SHP77 treated with DMSO at 0.1 percent for 48 hours (cell line): ENCODE results near the gene MEGF6.

Experiments
- DNase-seq: peaks from one replicate; lab custom pipeline; 2025; lab: John Stamatoyannopoulos, UW

The MEGF6 gene

GRCh38 chr1:3469104-3469848 lies 142.0 kb downstream of the MEGF6 start:
- DNase-seq, result no peak

GRCh38 chr1:3468236-3469103 lies 142.8 kb downstream of the MEGF6 start:
- DNase-seq, result no peak

- no peak for DNase-seq
Observed at GRCh38 chr1:3467096-3468036, 143.9 kb downstream of the MEGF6 start.

GRCh38 chr1:3466366-3467075 lies 144.8 kb downstream of the MEGF6 start:
- no peak for DNase-seq

GRCh38 chr1:3465935-3466321 lies 145.4 kb downstream of the MEGF6 start:
- DNase-seq, result no peak

GRCh38 chr1:3465091-3465934 lies 146.0 kb downstream of the MEGF6 start:
- DNase-seq, result no peak

- no peak for DNase-seq
Observed at GRCh38 chr1:3464649-3465025, 146.7 kb downstream of the MEGF6 start.

- DNase-seq, result no peak
Observed at GRCh38 chr1:3463891-3464648, 147.2 kb downstream of the MEGF6 start.

GRCh38 chr1:3463408-3463863 lies 147.9 kb downstream of the MEGF6 start:
- DNase-seq, result no peak

GRCh38 chr1:3463013-3463385 lies 148.3 kb downstream of the MEGF6 start:
- no peak for DNase-seq

- DNase-seq, result no peak
Observed at GRCh38 chr1:3462356-3463012, 148.8 kb downstream of the MEGF6 start.

- DNase-seq, result no peak
Observed at GRCh38 chr1:3461934-3462275, 149.4 kb downstream of the MEGF6 start.

GRCh38 chr1:3461238-3461933 lies 149.9 kb downstream of the MEGF6 start:
- DNase-seq, result no peak

GRCh38 chr1:3460672-3461131 lies 150.6 kb downstream of the MEGF6 start:
- no peak for DNase-seq

GRCh38 chr1:3459940-3460671 lies 151.2 kb downstream of the MEGF6 start:
- DNase-seq, result no peak

- DNase-seq, result no peak
Observed at GRCh38 chr1:3459051-3459908, 152.0 kb downstream of the MEGF6 start.
